Measurements from ENCODE around the gene RBKS.

Gene RBKS

GRCh38 chr2:27922842-27923241 is 32.7 kb upstream of the RBKS start:
- H3K27ac ChIP-seq, result no peak overlapping the region
- no peak for TF ChIP-seq ZFX (IDR thresholded peaks at IDR 0.05)
- no peak for TF ChIP-seq CTCF (conservative IDR thresholded peaks at IDR 0.05)

GRCh38 chr2:27921880-27922547 is 31.8 kb upstream of the RBKS start:
- TF ChIP-seq ZFX (IDR thresholded peaks at IDR 0.05) (no peak), CTCF (conservative IDR thresholded peaks at IDR 0.05) (no peak)
- no peak overlapping the region for H3K27ac ChIP-seq

- TF ChIP-seq ZFX (IDR thresholded peaks at IDR 0.05) (no peak), CTCF (conservative IDR thresholded peaks at IDR 0.05) (no peak)
- no peak overlapping the region for H3K27ac ChIP-seq
Measured at GRCh38 chr2:27921424-27921823, 31.2 kb upstream of the RBKS start.

- TF ChIP-seq ZFX (IDR thresholded peaks at IDR 0.05) (no peak), CTCF (conservative IDR thresholded peaks at IDR 0.05) (no peak)
- H3K27ac ChIP-seq, result no peak overlapping the region
Measured at GRCh38 chr2:27920148-27920885, 30.1 kb upstream of the RBKS start.

GRCh38 chr2:27916293-27916995 is 26.3 kb upstream of the RBKS start:
- TF ChIP-seq ZFX (IDR thresholded peaks at IDR 0.05), result no peak
- no peak for TF ChIP-seq CTCF (conservative IDR thresholded peaks at IDR 0.05)

GRCh38 chr2:27915874-27916273 is 25.7 kb upstream of the RBKS start:
- H3K27ac ChIP-seq, result no peak overlapping the region
- TF ChIP-seq ZFX (IDR thresholded peaks at IDR 0.05) (no peak), CTCF (conservative IDR thresholded peaks at IDR 0.05) (no peak)

More at GRCh38 chr2:27916293-27916995, 26.3 kb upstream of the RBKS start:
- peak overlapping the region; percentile 80 for H3K27ac ChIP-seq

- H3K27ac ChIP-seq, result no peak overlapping the region
- TF ChIP-seq CTCF (conservative IDR thresholded peaks at IDR 0.05) (no peak), ZFX (IDR thresholded peaks at IDR 0.05) (no peak)
Measured at GRCh38 chr2:27915191-27915590, 25.0 kb upstream of the RBKS start.
